GM12878 (cell line): ENCODE results near the gene CPT1C. TPM values are rescaled to one million over a fixed set of nuclear protein-coding genes. Genes with fewer than 3 reads are reported as not detected.

ENCODE experiments used
- ATF2 ChIP-seq: IDR thresholded peaks from 2 replicates; pipeline ENCODE4 v1.6.1; 2012; ENCODE audit warnings: low read length, inconsistent platforms
- ATF7 ChIP-seq: fragments of 450-650 bp; IDR thresholded peaks from 2 replicates; pipeline ENCODE4 v1.6.1; 2016; ENCODE audit warnings: low read depth, mild to moderate bottlenecking
- BACH1 ChIP-seq: fragments of 450-650 bp; IDR thresholded peaks from 2 replicates; pipeline ENCODE4 v1.6.1; 2017; ENCODE audit warnings: mild to moderate bottlenecking, borderline replicate concordance
- BMI1 ChIP-seq: fragments of 450-650 bp; IDR thresholded peaks from 2 replicates; pipeline ENCODE4 v1.6.1; 2016; ENCODE audit warnings: mild to moderate bottlenecking, moderate library complexity, borderline replicate concordance
- CHD1 ChIP-seq: IDR thresholded peaks from 2 replicates; pipeline ENCODE4 v1.6.1; 2012; ENCODE audit warnings: low read depth, low read length, improper control_type of control experiment
- CREM ChIP-seq: IDR thresholded peaks from 2 replicates; pipeline ENCODE4 v1.6.1; 2014; ENCODE audit warnings: antibody characterized with exemption, low read depth
- CTCF ChIP-seq, 3 experiments: IDR thresholded peaks in 2 of 3; conservative IDR thresholded peaks in 1 of 3; 2 replicates each; pipeline ENCODE4 v1.5.1; 2011; ENCODE audit warnings: low read depth in 3 of 3, low read length in 3 of 3, mild to moderate bottlenecking in 3 of 3, control low read depth in 2 of 3, moderate library complexity in 2 of 3, inconsistent platforms in 1 of 3, mixed read lengths in 1 of 3; ENCODE audit not compliant: control insufficient read depth in 2 of 3, insufficient read depth in 1 of 3; ENCODE audit errors: extremely low read depth in 1 of 3
- EP300 ChIP-seq, 2 experiments: fragments of 150-350 bp in 1 of 2; IDR thresholded peaks; 2 replicates each; pipeline ENCODE4 v1.6.1; 2011 to 2012; ENCODE audit warnings: low read depth in 2 of 2, low read length in 2 of 2, borderline replicate concordance in 1 of 2, improper control_type of control experiment in 1 of 2, inconsistent platforms in 1 of 2; ENCODE audit not compliant: control insufficient read depth in 1 of 2
- EZH2 ChIP-seq: IDR thresholded peaks from 2 replicates; pipeline ENCODE4 v1.6.1; 2012; ENCODE audit warnings: low read depth, mild to moderate bottlenecking, control low read depth, inconsistent platforms, low read length, borderline replicate concordance; ENCODE audit not compliant: control insufficient read depth
- HDAC2 ChIP-seq: fragments of 200-600 bp; sonication (generic); IDR thresholded peaks from 2 replicates; pipeline ENCODE4 v1.6.1; 2017
- KDM1A ChIP-seq: fragments of 200-600 bp; sonication (generic); IDR thresholded peaks from 2 replicates; pipeline ENCODE4 v1.6.1; 2016; ENCODE audit warnings: borderline replicate concordance
- MEF2B ChIP-seq: fragments of 450-650 bp; IDR thresholded peaks from 2 replicates; pipeline ENCODE4 v1.6.1; 2018; ENCODE audit warnings: mild to moderate bottlenecking, moderate library complexity; ENCODE audit not compliant: partially characterized antibody, poor library complexity, severe bottlenecking
- MLLT1 ChIP-seq: fragments of 450-650 bp; IDR thresholded peaks from 2 replicates; pipeline ENCODE4 v1.6.1; 2016; ENCODE audit warnings: mild to moderate bottlenecking
- NR2C1 ChIP-seq: fragments of 450-650 bp; IDR thresholded peaks from 2 replicates; pipeline ENCODE4 v1.6.1; 2017; ENCODE audit warnings: antibody characterized with exemption, mild to moderate bottlenecking, moderate library complexity
- PML ChIP-seq: IDR thresholded peaks from 2 replicates; pipeline ENCODE4 v1.6.1; 2012; ENCODE audit warnings: low read length, inconsistent platforms
- RAD51 ChIP-seq: fragments of 450-650 bp; IDR thresholded peaks from 2 replicates; pipeline ENCODE4 v1.6.1; 2016; ENCODE audit warnings: moderate library complexity, mild to moderate bottlenecking, inconsistent platforms
- SP1 ChIP-seq: IDR thresholded peaks from one replicate; pipeline ENCODE4 v1.6.1; 2011; ENCODE audit warnings: low read depth, low read length
- SPI1 ChIP-seq: IDR thresholded peaks from 2 replicates; pipeline ENCODE4 v1.6.1; 2011; ENCODE audit warnings: low read depth, mild to moderate bottlenecking, low read length, moderate library complexity, borderline replicate concordance; ENCODE audit not compliant: insufficient read depth
- SRF ChIP-seq, 2 experiments: IDR thresholded peaks; 2 replicates each; pipeline ENCODE4 v1.6.1; 2011; ENCODE audit warnings: low read depth in 2 of 2, low read length in 2 of 2, mild to moderate bottlenecking in 1 of 2, moderate library complexity in 1 of 2
- USF2 ChIP-seq: IDR thresholded peaks from 2 replicates; pipeline ENCODE4 v1.6.1; 2011; ENCODE audit warnings: low read depth, low read length, improper control_type of control experiment, borderline replicate concordance
- YY1 ChIP-seq: IDR thresholded peaks from 2 replicates; pipeline ENCODE4 v1.6.1; 2011; ENCODE audit warnings: low read depth, mild to moderate bottlenecking, low read length
- ZNF622 ChIP-seq: fragments of 450-650 bp; IDR thresholded peaks from 2 replicates; pipeline ENCODE4 v1.6.1; 2017; ENCODE audit warnings: mild to moderate bottlenecking, inconsistent platforms
- ZZZ3 ChIP-seq: IDR thresholded peaks from 2 replicates; pipeline ENCODE4 v1.6.1; 2011; ENCODE audit warnings: low read depth; ENCODE audit not compliant: control insufficient read depth, insufficient read length
- polyA plus RNA-seq, 11 experiments: library from polyadenylated mRNA; depleted of rRNA in 4 of 11; unstranded in 6 of 11; stranded (reverse) in 5 of 11; fragments of >200 nt; fragmentation: Nextera tagmentation in 4 of 11; fragmentation: Illumina TruSeq in 1 of 11; extraction: Ambion mirVana in 4 of 11; extraction: Trizol in 1 of 11; gene quantifications; 1 replicate in 1 of 11; 2 replicates in 10 of 11; pipeline versions ENCODE4 v1.2.1 to v1.2.3, GENCODE V29; 2011 to 2016; ENCODE audit warnings: inconsistent platforms in 2 of 11, missing spikeins in 2 of 11, low read depth in 1 of 11
- total RNA-seq, 4 experiments: library from RNA; depleted of rRNA in 3 of 4; stranded (reverse); fragments of >200 nt in 3 of 4; fragmentation: Illumina TruSeq in 1 of 4; extraction: Trizol in 1 of 4; gene quantifications; 2 replicates each; pipeline versions ENCODE4 v1.2.1 to v1.2.3, GENCODE V29; 2013 to 2021
- TF ChIP-seq, protein P1 (sequence below): IDR thresholded peaks from 2 replicates; pipeline ENCODE4 v1.6.1; 2011; ENCODE audit warnings: mild to moderate bottlenecking, low read depth, low read length, moderate library complexity; ENCODE audit not compliant: insufficient replicate concordance

Gene CPT1C
- total and polyA plus RNA-seq, 10 of the 15 experiments (the other 5 are each of a cell fraction or from before 2014, with no cell fraction given), result 0.04 to 0.56 (median 0.21) TPM; not detected in 3

GRCh38 chr19:49641688-49642491 is 49.0 kb upstream of the CPT1C start, which contains the start of gene SCAF1 (continued):
- TF ChIP-seq USF2 (peak; percentile 37; the same call in 1 of the 2 replicates), BMI1 (no peak), RAD51 (no peak), ZNF622 (no peak), EZH2 (no peak), KDM1A (no peak), YY1 (peak; percentile 91), MLLT1 (no peak), CHD1 (no peak), BACH1 (peak; percentile 89), MEF2B (no peak), SPI1 (no peak), ATF7 (peak; percentile 91), CTCF (IDR thresholded peaks at IDR 0.05 in 2 of 3, conservative IDR thresholded peaks at IDR 0.05 in 1 of 3; ENCODE audit: control insufficient read depth in 2 of 3, extremely low read depth in 1 of 3, insufficient read depth in 1 of 3, low read depth in 3 of 3, low read length in 3 of 3) (no peak), EP300 (IDR thresholded peaks at IDR 0.05; ENCODE audit: borderline replicate concordance in 1 of 2, control insufficient read depth in 1 of 2, low read depth in 2 of 2, low read length in 2 of 2) (no peak), ATF2 (no peak), CREM (peak; percentile 98), SP1 (peak; percentile 94), NR2C1 (peak; percentile 97), ZZZ3 (no peak), HDAC2 (no peak), SRF (IDR thresholded peaks at IDR 0.05; ENCODE audit: low read depth in 2 of 2, low read length in 2 of 2) (peak in 1 of 2 experiments; percentile 61; a peak in 1 of 4 replicates), PML (no peak)
- TF ChIP-seq, protein P1, sequence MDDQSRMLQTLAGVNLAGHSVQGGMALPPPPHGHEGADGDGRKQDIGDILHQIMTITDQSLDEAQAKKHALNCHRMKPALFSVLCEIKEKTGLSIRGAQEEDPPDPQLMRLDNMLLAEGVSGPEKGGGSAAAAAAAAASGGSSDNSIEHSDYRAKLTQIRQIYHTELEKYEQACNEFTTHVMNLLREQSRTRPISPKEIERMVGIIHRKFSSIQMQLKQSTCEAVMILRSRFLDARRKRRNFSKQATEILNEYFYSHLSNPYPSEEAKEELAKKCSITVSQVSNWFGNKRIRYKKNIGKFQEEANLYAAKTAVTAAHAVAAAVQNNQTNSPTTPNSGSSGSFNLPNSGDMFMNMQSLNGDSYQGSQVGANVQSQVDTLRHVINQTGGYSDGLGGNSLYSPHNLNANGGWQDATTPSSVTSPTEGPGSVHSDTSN, result no peak
